GM13976 (cell line): ENCODE measurements around the gene VCAN.
A peak's percentile ranks its signal among the peaks of the same experiment; 100 is the strongest.

Experiments used
- DNase-seq: peaks from one replicate; pipeline ENCODE4 v3.0.0; 2012; ENCODE audit warnings: low spot score
- in situ Hi-C: fragments of 300-500 bp; cut with MboI; formaldehyde crosslinking; loops from one replicate; pipeline ENCODE4 v1.12.0; 2022; ENCODE audit warnings: low sequenced_read_pairs, mixed read lengths, inconsistent platforms; ENCODE audit not compliant: unreplicated experiment
- TF ChIP-seq, protein P1 (sequence below): IDR thresholded peaks from 2 replicates; pipeline ENCODE4 v1.5.1; 2012; ENCODE audit warnings: borderline replicate concordance, mild to moderate bottlenecking; ENCODE audit not compliant: insufficient read depth; ENCODE audit errors: extremely low read depth, missing control alignments, control extremely low read depth

VCAN gene

DNA sequence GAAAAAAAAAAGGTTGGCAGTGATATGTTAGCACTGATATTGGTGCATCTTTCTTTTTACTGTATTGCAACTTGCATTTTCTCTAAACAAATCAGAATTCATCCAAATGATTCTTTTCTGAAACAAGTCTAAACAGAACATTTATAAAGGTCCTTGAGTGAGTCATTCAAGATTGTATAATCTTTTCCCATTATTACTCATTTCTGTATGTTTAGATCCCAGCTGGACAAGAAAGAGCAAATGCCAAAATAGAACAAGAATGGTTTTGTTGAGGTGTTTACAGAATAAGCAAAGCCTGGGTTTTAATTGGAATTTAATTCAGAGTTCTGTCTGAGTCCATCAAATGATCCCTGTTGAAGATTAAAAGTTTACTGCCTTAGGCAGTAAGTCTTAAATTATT, 112.3 kb downstream of the VCAN start:
- TF ChIP-seq, protein P1, sequence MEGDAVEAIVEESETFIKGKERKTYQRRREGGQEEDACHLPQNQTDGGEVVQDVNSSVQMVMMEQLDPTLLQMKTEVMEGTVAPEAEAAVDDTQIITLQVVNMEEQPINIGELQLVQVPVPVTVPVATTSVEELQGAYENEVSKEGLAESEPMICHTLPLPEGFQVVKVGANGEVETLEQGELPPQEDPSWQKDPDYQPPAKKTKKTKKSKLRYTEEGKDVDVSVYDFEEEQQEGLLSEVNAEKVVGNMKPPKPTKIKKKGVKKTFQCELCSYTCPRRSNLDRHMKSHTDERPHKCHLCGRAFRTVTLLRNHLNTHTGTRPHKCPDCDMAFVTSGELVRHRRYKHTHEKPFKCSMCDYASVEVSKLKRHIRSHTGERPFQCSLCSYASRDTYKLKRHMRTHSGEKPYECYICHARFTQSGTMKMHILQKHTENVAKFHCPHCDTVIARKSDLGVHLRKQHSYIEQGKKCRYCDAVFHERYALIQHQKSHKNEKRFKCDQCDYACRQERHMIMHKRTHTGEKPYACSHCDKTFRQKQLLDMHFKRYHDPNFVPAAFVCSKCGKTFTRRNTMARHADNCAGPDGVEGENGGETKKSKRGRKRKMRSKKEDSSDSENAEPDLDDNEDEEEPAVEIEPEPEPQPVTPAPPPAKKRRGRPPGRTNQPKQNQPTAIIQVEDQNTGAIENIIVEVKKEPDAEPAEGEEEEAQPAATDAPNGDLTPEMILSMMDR, result no peak
- DNase-seq, result no peak
- in situ Hi-C loops, result no loop called here

DNA sequence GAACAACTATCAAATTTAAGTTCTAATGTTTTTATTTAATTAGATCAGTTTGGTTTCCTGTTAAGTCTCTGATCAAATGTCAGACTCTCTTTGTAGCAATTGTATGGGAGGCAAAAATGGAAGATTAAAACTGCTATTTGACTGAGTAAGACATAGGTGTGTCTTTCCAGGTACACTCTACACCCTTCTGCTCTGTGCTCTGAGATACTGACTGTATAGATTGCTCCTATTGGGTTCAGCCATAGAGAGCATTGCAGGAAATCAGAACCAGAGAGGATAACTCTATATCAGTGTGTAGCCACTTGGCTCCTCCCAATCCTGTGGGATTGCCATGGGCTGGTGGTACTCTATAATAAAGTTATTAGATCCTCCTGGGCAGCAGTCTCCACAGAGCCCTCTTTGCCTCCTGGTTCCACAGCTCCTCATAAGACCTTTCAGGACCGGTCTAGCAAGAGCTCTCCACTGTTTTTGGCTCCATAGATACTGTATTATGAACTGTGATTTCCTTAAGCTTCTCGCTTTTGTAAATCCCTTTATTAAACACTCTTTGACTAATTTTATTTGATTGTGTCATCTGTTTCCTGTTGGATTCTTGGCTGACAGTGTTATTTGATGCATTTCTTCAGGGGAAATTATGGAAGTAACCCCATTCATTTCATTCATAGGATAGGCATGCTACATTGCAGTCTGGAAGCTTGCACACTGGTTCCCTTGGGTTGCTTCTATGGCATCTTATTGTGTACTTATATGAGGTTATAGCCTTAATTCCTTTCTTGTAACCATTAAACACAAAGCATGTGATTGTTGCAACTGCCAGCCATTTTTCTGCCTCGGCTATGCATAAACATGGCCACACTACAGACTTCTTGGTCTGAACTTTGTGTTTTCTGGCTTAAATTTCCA, 115.6 kb downstream of the VCAN start:
- TF ChIP-seq, protein P1, result no peak
- no peak for DNase-seq
- in situ Hi-C loops, result no loop called here

DNA sequence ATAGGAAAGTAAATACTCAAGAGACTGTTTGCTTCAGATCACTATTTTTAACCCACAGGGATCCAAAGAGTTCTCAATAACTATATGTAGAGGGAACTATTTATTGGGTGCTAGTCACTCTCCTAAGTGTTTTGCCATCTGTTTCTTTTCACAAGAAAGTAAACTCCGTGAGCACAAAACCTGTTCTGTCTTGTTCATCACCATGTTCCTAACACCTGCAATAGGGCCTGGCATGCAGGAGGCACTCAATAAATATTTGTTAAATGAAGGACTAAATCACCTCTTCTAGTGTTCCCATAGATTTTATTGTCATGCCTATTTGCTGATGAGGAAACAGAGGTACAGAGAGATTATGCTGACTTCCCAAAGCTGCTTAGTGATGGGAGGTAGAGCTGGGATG, 118.2 kb downstream of the VCAN start:
- DNase-seq, result no peak
- TF ChIP-seq, protein P1, result no peak
- in situ Hi-C loops, result no loop called here

DNA sequence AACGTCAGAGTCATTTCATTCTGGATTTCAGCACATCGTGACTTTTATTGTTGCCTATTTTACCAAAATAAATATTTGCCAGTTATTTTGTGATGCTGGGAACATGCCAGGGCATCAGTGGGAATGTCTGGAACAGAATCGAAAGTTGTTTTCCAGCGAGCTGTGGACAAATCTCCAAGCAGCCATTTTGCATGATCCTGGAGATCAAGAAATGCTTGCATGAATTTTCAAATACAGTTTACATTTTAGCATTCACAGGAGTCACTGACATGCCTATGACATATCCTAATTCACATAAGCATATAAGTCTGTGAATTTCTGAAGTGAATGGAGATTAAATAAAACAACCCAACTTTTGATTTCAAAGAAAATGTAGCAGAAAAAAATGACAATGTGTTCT, 119.4 kb downstream of the VCAN start:
- in situ Hi-C loops, result no loop called here
- no peak for DNase-seq
- TF ChIP-seq, protein P1, result no peak

DNA sequence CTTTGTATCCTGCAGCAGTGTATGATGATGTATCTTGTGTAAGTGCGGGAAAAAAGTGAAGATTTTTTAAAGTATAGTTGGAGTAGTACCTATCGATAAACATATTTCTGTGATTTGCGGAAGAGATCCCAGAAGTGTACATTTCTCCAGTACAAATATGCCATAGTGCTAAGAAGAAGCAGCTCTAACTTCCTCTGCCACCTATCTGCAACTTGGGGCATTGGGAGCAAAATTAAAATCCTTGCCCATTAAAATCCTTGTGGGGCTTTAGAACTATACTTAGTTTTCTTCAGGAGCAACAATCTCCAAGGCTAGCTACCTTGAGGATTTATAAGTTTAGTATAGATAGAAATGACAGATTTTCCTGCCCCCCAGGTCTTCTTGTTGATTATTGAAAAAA, 123.7 kb downstream of the VCAN start:
- no peak for DNase-seq
- in situ Hi-C loops, result no loop called here
- TF ChIP-seq, protein P1, result no peak

DNA sequence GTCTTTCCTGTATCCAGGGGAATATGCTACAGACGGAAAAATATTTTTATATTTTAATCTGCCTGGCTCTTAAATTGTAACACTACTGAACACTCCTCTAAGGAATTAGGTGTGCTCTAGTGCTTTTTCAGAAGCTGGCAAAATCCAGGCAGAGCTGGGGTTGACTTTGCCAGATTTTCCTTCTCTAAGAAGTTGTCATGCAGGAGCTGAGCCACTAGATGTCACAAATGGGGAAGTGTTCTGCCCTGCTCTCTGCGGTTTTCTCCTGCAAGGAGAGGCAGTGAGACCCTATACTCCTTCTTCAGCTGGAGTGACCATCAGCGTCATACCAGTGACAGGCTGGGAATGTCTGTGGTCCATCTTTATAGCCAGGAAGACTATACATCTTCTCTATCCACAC, 136.6 kb downstream of the VCAN start:
- DNase-seq, result peak; percentile 19
- TF ChIP-seq, protein P1, result peak; percentile 15
- in situ Hi-C loops, result no loop called here
